ENCODE results near the gene TRIM46.

- TF ChIP-seq CTCF (conservative IDR thresholded peaks at IDR 0.05) (no peak), EZH2 (IDR thresholded peaks at IDR 0.05; ENCODE audit: low read depth) (no peak)
Observed at GRCh38 chr1:155195201-155196102, 21.8 kb downstream of the TRIM46 start.
